HG03045 (cell line): ENCODE results near the gene C14orf132.

ENCODE experiments used
- ATAC-seq: cut with Tn5 transposase; IDR thresholded peaks from one replicate; pipeline ENCODE4 v1.9.1; 2021; ENCODE audit warnings: mild to moderate bottlenecking, moderate library complexity; ENCODE audit not compliant: unreplicated experiment

Gene C14orf132

DNA sequence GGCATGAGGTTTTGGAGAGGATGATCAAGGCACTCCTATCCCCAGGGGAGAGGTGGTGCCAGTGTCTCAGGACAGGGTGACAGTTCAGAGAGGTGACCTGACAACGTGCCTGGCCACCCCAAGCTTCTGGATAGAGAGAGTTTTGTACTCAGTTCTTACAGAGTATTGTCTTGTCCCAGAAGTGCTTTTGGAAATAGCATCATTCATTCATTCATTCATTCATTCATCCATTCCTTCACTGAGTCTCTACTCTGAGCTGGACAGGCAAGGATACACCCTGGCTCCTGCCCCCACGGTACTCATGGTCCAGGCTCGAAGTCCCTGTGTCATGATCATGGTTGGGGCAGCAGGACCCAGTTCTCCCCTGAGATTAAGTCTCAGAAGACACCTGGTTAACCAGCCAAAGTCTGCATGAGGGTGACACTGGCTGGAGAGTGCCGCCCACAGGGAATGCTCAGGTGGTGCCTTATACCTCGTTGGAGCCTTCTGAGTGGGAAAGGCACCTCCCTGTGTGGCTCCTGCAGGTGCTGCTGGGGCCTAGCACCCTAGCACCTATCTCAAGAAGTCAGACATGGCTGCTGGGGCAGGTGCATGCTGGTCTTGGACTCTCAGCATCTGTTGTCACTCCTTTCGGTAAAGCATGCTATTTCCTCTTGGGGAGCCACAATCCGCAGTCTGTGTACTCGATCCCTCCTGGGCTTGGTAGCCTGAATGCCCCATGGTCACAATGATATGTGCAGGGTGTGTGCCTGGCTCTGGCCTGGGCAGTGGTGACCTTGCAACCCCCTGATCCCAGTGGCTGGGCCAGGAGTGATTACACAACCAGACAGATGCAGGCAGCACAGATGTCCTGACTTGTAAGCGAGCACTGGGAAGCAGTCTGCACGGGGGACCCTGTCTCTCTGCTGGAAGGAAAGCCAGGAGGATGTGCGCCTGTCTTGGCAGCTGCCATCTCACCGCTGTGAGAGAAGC, 57.8 kb downstream of the C14orf132 start:
- ATAC-seq: no peak

- no peak for ATAC-seq
Observed at GRCh38 chr14:96097752-96098151, 58.6 kb downstream of the C14orf132 start.

DNA sequence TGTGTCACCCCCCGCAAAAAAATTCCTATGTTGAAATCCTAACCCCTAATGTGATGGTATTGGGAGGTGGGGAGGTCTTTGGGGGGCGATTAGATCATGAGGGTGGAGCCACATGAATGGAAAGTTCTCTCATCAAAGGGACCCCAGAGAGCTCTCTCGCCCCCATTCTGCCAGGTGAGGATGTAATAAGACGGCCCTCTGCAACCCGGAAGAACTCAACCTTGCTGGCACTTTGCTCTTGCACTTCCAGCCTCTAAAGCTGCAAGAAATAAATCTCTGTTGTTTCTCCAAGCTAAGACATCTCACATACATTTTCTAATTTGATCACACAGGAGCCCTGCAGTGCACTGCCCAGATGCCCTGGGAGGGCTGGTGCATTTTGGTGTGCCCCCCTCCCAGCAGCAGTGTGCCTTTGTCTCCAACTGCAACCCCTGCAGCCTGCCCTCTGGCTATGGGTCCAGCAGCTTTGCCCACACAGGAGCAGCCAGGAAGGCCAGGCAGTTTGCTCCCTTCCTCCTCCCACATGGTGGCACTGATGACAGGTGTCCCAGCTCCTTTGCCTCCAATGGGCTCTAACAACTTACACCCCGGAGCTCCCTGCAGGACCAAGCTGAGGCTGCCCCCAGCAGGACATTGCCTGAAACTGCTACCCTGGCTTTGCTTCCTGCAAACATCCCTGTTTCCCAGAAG, 59.3 kb downstream of the C14orf132 start:
- no peak for ATAC-seq

DNA sequence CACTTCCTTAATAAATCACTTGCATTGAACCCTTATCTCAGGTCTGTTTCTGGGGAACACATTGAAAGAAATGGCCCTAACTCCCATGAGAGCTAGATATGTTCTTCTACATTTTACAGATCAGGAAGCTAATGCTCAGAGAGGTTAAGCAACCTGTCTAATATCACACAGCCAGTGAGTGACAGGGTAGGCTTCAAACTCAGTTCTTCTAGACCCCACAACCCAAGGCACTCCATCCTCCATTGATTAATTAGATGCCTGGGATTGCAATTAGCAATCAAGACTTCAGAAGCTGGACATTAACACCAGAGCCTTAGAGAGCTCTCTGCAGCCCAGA, 59.8 kb downstream of the C14orf132 start:
- no peak for ATAC-seq

GRCh38 chr14:96100161-96101064, 61.3 kb downstream of the C14orf132 start:
- ATAC-seq: no peak

GRCh38 chr14:96102081-96102856, 63.1 kb downstream of the C14orf132 start:
- no peak for ATAC-seq

- no peak for ATAC-seq
Observed at GRCh38 chr14:96103075-96103474, 63.9 kb downstream of the C14orf132 start.

GRCh38 chr14:96103560-96104460, 64.6 kb downstream of the C14orf132 start:
- no peak for ATAC-seq

DNA sequence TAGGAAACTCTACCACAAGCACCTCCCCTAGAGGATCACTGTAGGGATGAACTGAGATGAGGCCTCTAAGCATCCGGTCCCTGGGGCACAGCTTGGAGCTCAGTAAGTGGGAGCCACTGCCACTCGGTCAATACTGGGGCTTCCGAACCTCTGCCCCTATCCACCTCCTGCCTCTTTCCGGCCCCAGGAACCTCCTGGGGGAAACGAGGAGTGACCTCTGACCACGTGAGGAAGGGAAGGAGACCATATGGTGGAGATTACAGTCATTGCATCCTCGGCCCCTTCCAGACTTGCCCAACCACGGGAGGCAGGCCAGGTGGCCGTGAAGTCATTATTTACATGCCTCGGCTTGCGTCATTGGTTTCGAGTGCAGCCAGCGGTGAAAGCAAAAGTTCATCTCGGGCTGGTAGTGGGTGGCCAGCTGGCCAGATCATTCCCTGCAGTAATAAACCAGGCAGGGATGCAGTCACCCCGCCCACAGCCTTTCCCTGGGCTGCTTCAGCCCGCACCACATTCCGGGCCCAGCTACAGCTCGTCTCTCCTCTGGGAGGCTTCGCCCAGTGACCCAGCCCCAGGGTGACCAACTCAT, 65.4 kb downstream of the C14orf132 start:
- ATAC-seq: no peak

GRCh38 chr14:96105089-96105925, 66.1 kb downstream of the C14orf132 start:
- no peak for ATAC-seq

DNA sequence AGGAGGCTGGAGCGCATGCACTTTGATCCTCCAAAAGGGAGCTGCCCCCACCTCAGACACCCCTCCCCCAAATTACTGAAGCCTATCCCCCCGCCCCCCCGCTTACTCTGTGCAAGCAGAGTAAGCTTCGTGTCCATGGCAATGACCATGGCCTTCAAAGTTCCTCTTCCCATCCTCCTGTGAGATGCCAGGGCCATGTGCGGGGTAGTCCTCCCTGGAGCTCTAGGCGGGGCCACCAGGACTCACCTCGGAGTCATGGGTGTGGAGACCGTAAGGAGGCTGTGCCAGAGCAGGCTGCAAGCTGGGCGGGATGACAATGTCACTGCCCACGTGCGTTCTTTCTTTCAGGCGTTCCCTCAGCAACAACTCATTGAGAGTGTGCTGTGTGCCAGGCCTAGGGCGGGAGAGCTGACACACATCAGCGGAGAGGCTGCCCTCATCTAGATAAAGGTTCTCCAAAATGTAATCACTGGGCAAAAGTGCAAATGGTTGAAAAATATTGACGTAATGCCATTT, 66.8 kb downstream of the C14orf132 start:
- no peak for ATAC-seq

GRCh38 chr14:96106891-96107290, 67.7 kb downstream of the C14orf132 start:
- ATAC-seq: no peak

- ATAC-seq: no peak
Observed at GRCh38 chr14:96108061-96108795, 69.1 kb downstream of the C14orf132 start.

GRCh38 chr14:96108911-96109310, 69.7 kb downstream of the C14orf132 start:
- no peak for ATAC-seq

- ATAC-seq: no peak
Observed at GRCh38 chr14:96109596-96110355, 70.6 kb downstream of the C14orf132 start.

- ATAC-seq: no peak
Observed at GRCh38 chr14:96112032-96112431, 72.9 kb downstream of the C14orf132 start.
